DMS153 treated with DMSO at 0.1 percent for 48 hours (cell line): Measurements from ENCODE around the gene NGDN.
"Not testable (repeated sequence)": the region's sequence is repeated elsewhere in the genome, so short reads cannot be mapped to it uniquely, and the experiment has no call there.

ENCODE experiments used
- DNase-seq: peaks from one replicate; lab custom pipeline; 2025; ENCODE audit not compliant: unreplicated experiment; lab: John Stamatoyannopoulos, UW

The NGDN gene

GRCh38 chr14:23438101-23438971 is 31.2 kb upstream of the NGDN start:
- no peak for DNase-seq

GRCh38 chr14:23439107-23439835 is 30.2 kb upstream of the NGDN start:
- no peak for DNase-seq

GRCh38 chr14:23441076-23441475 is 28.4 kb upstream of the NGDN start:
- DNase-seq, result no peak

GRCh38 chr14:23442721-23443356 is 26.7 kb upstream of the NGDN start:
- no peak for DNase-seq

GRCh38 chr14:23443411-23443812 is 26.1 kb upstream of the NGDN start:
- no peak for DNase-seq

- no peak for DNase-seq
These were observed 25.6 kb upstream of the NGDN start for GRCh38 chr14:23443881-23444280.

GRCh38 chr14:23444314-23444713 is 25.2 kb upstream of the NGDN start:
- DNase-seq, result no peak

GRCh38 chr14:23445773-23446172 is 23.7 kb upstream of the NGDN start:
- DNase-seq, result no peak

- DNase-seq, result no peak
These were observed 23.1 kb upstream of the NGDN start for GRCh38 chr14:23446291-23446851.

GRCh38 chr14:23447361-23448350 is 21.8 kb upstream of the NGDN start:
- no peak for DNase-seq

- DNase-seq, result no peak
These were observed 20.2 kb upstream of the NGDN start for GRCh38 chr14:23449314-23449713.

- DNase-seq, result no peak
These were observed 19.1 kb upstream of the NGDN start for GRCh38 chr14:23450379-23450778.

- no peak for DNase-seq
These were observed 17.3 kb upstream of the NGDN start for GRCh38 chr14:23452237-23452636.

GRCh38 chr14:23454445-23454856 is 15.1 kb upstream of the NGDN start:
- peak; percentile 14 for DNase-seq

GRCh38 chr14:23456883-23457586 is 12.5 kb upstream of the NGDN start:
- DNase-seq, result not testable (repeated sequence)

GRCh38 chr14:23457587-23458445 is 11.7 kb upstream of the NGDN start:
- no peak for DNase-seq

GRCh38 chr14:23460960-23461359 is 8.5 kb upstream of the NGDN start:
- DNase-seq, result no peak

- no peak for DNase-seq
These were observed 4.8 kb upstream of the NGDN start for GRCh38 chr14:23464700-23465099.

GRCh38 chr14:23465261-23465660 is 4.2 kb upstream of the NGDN start:
- no peak for DNase-seq
